Measurements from ENCODE around the gene ARSJ.
A peak's percentile ranks its signal among the peaks of the same experiment; 100 is the strongest.

The ARSJ gene

DNA sequence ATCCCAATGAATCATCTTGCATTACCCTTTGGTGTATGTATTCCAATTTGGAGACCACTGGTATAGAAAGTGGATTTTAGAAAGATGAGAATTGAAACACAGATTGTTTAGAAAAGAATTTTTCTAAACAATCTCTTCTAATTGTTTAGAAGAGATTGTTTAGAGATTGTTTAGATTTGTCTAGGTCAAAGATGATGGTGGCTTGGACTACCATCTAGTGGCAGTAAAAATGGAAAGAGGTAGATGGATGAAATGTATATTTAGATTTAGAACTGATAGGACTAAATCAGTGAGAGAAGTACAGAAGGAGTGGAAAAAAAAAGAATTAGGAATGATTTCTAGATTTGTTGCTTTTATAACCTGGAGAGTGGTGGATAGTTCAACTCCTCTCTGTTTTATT, 70.6 kb downstream of the ARSJ start:
- TF ChIP-seq, protein P1, sequence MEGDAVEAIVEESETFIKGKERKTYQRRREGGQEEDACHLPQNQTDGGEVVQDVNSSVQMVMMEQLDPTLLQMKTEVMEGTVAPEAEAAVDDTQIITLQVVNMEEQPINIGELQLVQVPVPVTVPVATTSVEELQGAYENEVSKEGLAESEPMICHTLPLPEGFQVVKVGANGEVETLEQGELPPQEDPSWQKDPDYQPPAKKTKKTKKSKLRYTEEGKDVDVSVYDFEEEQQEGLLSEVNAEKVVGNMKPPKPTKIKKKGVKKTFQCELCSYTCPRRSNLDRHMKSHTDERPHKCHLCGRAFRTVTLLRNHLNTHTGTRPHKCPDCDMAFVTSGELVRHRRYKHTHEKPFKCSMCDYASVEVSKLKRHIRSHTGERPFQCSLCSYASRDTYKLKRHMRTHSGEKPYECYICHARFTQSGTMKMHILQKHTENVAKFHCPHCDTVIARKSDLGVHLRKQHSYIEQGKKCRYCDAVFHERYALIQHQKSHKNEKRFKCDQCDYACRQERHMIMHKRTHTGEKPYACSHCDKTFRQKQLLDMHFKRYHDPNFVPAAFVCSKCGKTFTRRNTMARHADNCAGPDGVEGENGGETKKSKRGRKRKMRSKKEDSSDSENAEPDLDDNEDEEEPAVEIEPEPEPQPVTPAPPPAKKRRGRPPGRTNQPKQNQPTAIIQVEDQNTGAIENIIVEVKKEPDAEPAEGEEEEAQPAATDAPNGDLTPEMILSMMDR (conservative IDR thresholded peaks at IDR 0.05), result peak; percentile 63
- H3K27ac ChIP-seq, result no peak overlapping the region

DNA sequence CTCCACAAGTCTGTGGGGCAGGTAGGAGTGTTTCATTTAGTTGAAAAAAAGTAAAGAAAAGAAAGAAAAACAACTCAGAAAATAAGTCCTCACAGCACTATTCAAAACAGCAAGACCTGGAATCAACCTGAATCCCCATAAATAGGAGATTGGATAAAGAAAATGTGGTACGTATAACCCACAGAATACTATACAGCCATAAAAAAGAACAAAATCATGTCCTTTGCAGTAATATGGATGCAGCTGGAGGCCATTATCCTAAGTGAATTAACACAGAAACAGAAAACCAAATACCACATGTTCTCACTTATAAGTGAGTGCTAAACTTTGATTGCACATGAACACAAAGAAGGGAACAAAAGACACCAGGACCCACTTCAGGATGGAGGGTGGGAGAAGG, 71.9 kb downstream of the ARSJ start:
- no peak overlapping the region for H3K27ac ChIP-seq
- TF ChIP-seq, protein P1 (conservative IDR thresholded peaks at IDR 0.05), result no peak

DNA sequence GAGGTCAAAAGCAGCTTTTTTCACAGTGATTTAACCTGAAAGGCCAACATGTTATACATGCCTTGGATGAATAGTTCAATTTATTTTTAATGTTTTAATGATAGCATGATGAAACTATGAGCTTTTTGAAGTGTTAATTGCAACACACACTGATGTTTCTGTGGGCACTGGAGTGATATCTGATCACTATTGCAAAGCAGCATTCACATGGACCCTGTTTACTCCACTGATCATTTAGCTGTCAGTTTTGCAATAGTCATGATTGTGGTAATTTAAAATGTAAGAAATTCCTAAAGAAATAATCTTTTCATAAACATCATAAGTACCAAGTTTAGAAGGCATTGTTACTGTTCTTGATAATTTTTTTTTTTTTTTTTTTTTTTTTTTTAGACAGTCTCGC, 74.1 kb downstream of the ARSJ start:
- TF ChIP-seq, protein P1 (conservative IDR thresholded peaks at IDR 0.05), result no peak
- no peak overlapping the region; the same call in 1 of the 2 replicates for H3K27ac ChIP-seq

DNA sequence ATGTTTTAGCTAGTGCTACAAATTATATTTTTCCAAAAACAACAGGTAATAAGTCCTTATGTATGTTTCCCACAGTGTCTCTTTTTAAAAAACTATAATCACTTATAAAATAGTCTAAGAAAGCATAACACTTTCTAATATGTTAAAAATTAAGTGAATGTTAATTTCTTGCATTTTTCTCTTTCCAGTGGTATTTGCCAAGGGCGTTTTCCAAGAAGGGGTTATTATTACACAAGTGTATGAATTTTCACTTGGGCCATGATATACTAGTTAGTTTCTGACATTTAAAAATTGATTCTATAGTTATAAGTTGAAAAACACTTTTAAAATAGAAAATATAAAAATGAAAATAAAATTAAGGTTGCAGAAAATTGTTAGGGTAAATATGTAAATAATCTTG, 74.6 kb downstream of the ARSJ start:
- no peak overlapping the region; the same call in 1 of the 2 replicates for H3K27ac ChIP-seq
- TF ChIP-seq, protein P1 (conservative IDR thresholded peaks at IDR 0.05), result no peak

DNA sequence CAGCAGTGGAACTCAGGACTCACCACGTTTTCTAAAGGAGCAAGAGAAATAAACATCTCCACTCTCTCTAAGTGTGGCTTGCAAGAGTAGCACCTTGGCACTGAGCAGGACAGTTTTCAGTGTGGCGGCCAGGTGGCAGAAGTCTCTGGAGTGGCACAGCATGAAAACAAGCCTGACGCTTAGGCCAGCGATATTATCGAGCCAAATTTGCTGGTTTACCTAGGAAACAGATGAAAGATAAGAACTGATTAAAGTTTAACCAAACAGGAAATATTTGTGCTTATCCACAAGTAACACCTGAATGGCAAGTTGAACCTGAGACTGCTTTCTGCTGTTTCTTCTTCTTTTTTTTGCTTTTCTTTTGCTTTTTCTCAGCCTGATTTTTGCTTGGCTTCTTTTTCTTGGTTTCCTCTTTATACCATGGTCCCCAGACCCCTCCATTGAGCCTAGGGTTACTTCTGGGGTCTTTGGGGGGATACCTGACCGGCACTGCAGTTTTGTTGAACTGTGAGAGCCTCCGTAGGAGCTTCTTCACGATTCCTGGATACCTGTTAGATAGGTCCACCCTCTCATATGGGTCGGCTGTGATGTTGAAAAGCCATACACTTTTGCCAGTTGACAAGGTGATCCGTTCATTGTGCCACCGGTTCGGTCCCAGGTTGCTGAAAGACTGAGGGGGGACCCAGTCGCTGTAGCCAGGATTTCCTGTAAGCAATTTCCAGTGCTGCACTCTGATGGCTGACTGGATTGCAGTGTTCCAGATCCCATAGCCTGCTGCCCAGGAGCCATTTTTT, 77.3 kb downstream of the ARSJ start:
- TF ChIP-seq, protein P1 (conservative IDR thresholded peaks at IDR 0.05), result peak; percentile 82
- peak overlapping the region; percentile 100 for H3K27ac ChIP-seq

DNA sequence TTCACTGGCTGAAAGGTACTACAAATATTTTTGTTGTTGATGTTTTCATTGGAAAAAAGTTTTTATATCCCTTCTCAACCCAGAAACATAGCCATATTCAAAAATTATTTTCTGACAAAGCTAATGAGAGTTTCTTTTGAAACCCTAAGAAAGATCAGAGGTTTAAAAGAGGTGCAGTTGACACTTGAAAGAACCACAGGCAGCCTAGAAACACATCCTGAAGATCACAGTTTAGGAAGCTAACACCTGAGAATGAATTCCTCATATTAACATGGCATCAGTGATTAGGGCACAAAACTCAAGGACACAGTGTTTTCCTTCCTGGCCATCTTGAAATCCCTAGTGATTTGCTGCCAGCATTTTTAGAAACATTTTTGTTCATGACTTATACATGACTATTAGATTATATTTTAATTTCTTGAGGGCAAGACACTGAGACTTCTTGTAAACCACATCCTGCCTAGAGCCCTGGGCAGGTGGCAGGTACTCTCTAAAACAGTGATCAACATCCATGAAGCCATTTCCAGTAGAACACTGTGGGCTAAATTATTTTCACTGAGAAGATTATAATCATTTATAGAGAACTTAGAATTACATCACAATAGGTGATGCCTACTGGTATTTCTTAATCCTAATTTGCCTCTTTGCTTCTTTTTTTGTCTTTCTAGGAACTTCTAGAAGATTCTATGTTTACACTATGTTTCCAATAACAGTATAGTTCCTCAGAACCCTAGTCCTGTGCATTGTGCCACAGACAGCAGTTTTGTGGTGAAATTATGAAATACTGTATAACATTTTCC, 80.0 kb downstream of the ARSJ start:
- no peak overlapping the region for H3K27ac ChIP-seq
- TF ChIP-seq, protein P1 (conservative IDR thresholded peaks at IDR 0.05), result no peak

DNA sequence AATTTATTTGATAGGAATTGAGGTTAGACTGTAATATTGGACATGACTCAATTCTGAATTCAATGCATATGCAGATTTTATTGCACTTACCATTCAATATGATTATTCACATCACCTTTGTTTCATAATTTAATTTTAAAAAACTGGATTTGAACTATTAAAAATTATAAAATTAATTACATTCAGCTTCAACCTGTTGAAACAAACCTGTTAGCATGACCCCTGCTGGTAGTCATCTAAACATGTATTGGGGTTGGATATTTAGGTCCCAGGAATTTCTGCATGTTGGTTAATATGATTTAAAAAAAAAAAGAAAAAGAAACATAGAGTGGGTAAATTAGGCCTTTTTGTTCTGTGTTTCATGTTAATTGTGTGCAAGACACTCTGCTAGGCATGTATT, 85.9 kb downstream of the ARSJ start:
- TF ChIP-seq, protein P1 (conservative IDR thresholded peaks at IDR 0.05), result peak; percentile 65
- H3K27ac ChIP-seq, result no peak overlapping the region
